Heart left ventricle (tissue), 13 donors: Measurements from ENCODE around the gene SLC28A3.

Experiments used
- CTCF ChIP-seq, 12 donors: fragments of 200-600 bp; sonication (generic) in 4 of 12; IDR thresholded peaks; one replicate each; pipeline versions ENCODE4 v1.5.0 to v1.8.0; 2018 to 2022; ENCODE audit warnings: antibody characterized with exemption in 12 of 12, mild to moderate bottlenecking in 5 of 12
- POLR2A ChIP-seq, 2 donors: fragments of 450-650 bp; IDR thresholded peaks; one replicate each; pipeline ENCODE4 v1.6.1; 2017; ENCODE audit warnings: antibody characterized with exemption in 2 of 2, mild to moderate bottlenecking in 2 of 2, moderate library complexity in 2 of 2
- donor health status: ischemic (EF 13 %, LVEDD 7.1; RV severe dilation, severe dysfunction).
- donor health status: DM: no; HTN: yes; CAD: no.
- donor health status: DM: no; HTN: no; CAD: no.
- donor health status: ischemic (EF 25% LVEDD 6.9; RV normal size, moderate dysfunction).
- donor health status: ischemic (EF 25% LVEDD 5.7; RV mildly dilated, moderate dysfunction).
- donor health status: ischemic (EF 35%, LVEDD 5.7; RV mildly dilated, moderate dysfunction).
- donor health status: nonischemic (EF 11% LVEDD 7.7; RV severe dilation, severe dysfunction).
- donor health status: DM: yes; HTN: yes; CAD: no.
- donor health status: PGD.
- donor health status: ischemic (EF 29% LVEDD 5.4; RV normal size, mild dysfunction).
- donor health status: nonischemic (EF 23%, LVEDD 6.1; RV moderate dilation, normal function).

- TF ChIP-seq POLR2A (IDR thresholded peaks at IDR 0.05) (no peak), CTCF (IDR thresholded peaks at IDR 0.05) (no peak)
These were observed 28.0 kb upstream of the SLC28A3 start for GRCh38 chr9:84368601-84369000.
